ENCODE results near the gene SELENOO.
"Not testable (repeated sequence)": the region's sequence is repeated elsewhere in the genome, so short reads cannot be mapped to it uniquely, and the experiment has no call there.

The SELENOO gene, protein sequence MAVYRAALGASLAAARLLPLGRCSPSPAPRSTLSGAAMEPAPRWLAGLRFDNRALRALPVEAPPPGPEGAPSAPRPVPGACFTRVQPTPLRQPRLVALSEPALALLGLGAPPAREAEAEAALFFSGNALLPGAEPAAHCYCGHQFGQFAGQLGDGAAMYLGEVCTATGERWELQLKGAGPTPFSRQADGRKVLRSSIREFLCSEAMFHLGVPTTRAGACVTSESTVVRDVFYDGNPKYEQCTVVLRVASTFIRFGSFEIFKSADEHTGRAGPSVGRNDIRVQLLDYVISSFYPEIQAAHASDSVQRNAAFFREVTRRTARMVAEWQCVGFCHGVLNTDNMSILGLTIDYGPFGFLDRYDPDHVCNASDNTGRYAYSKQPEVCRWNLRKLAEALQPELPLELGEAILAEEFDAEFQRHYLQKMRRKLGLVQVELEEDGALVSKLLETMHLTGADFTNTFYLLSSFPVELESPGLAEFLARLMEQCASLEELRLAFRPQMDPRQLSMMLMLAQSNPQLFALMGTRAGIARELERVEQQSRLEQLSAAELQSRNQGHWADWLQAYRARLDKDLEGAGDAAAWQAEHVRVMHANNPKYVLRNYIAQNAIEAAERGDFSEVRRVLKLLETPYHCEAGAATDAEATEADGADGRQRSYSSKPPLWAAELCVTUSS

DNA sequence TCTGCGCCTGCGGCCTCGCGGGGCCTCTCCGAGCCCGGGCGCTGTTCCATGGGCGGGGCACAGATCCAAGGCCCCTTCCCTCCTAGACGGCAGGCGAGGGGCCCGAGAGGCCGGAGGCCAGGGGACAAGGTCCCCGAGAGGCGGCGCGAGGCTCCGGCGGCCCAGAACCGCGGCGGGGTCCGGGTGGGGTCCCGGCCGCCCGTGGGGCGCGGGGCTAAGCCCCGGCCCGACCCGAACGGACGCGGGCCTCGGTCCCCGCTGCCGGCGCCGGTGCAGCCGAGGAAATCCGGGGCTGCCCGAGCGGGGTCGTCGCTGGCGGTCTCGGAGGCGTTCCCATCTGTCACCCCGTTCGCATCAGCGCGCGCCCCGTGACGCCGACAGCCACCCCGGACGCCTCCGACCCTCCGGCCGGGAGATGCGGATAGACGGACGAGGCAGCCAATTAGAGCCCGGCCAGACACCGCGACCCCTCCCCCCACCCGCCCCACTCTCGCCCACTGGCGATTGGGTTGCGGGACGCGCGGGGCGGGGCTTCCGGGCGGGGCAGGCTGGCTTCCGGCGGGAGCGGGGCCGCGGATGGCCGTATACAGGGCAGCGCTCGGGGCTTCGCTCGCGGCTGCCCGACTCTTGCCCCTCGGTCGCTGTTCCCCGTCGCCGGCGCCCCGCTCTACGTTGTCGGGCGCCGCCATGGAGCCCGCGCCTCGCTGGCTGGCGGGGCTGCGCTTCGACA, at the start of gene SELENOO:
SELENOO (plus strand) TSS at position 551 of the 730 bp plus-strand sequence; CDS start at position 577, 26 bp downstream.
- DNase-seq (ENCODE audit: low spot score) = peak; percentile 66

GRCh38 chr22:50151571-50152537, 49.0 kb upstream of the SELENOO start:
- no peak for DNase-seq (ENCODE audit: low spot score)

- DNase-seq (ENCODE audit: low spot score) = no peak
Measured at GRCh38 chr22:50153056-50153755, 47.6 kb upstream of the SELENOO start.

DNA sequence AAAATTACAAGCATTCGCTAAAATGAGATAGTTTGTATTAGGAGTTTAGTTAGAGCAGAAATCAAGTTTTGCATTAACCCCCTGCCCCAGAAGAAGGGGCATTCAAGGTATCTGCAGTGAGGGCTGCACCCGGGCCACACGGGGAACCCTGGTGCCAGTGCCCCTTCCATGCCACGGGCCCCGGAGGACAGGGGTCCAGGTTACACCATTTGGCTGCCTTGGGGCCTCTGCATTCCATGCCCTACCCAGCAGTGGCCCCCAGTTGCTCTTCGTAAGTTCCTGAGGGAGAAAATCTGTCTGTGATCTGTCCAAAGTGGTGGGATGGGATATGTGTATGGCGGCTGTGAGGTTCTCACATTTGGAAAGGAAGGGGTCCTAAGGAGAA, 47.1 kb upstream of the SELENOO start:
- no peak for DNase-seq (ENCODE audit: low spot score)

DNA sequence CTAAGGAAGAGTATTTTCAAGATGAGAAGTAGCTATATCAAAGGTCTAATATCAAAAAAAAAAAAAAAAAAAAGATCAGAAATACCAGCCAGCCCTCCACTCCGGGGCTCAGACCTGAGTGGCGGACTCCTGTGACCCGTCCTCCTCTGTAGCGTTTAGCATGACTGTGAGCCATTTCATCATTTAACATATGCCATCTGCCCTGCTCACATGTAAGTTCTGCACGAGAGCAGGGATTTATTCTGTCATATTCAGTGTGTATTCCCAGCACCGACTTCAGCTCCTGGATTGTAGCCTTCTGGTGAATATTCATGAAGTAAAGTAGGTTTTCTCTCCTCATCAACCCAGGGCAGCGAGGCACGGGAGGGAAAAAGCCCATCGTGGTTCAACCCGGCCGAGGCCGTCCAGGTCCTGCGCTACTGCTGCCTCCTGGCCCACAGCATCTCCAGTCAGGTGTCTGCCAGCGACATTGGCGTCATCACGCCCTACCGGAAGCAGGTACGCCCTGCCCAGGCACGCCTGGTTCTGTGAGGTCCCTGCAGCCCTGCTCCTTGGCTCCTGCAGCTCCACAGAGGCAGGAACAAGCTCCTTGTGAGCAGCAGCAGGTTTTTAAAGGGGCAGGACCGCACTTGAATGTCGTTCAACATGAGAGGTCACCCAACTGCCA, 43.0 kb upstream of the SELENOO start:
- no peak for DNase-seq (ENCODE audit: low spot score)

DNA sequence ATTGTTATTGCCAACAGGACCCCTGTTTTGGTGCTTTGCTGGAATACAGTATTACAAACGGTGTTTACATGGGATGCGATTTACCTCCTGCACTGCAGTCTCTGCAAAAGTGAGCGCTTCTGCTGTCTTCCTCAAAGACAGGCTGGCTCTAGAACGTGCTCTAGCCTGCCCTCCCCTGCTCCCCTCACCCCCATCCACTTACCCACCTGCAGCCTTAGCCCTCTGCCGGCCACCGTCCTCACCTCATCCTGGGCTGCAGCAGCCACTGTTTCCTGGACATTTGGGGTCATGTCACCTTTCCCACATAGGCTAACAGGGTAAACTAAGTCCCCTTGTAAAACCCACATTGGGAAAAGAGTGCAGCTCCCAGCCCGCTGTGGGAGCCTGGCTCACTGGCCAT, 39.9 kb upstream of the SELENOO start:
- DNase-seq (ENCODE audit: low spot score) = no peak

DNA sequence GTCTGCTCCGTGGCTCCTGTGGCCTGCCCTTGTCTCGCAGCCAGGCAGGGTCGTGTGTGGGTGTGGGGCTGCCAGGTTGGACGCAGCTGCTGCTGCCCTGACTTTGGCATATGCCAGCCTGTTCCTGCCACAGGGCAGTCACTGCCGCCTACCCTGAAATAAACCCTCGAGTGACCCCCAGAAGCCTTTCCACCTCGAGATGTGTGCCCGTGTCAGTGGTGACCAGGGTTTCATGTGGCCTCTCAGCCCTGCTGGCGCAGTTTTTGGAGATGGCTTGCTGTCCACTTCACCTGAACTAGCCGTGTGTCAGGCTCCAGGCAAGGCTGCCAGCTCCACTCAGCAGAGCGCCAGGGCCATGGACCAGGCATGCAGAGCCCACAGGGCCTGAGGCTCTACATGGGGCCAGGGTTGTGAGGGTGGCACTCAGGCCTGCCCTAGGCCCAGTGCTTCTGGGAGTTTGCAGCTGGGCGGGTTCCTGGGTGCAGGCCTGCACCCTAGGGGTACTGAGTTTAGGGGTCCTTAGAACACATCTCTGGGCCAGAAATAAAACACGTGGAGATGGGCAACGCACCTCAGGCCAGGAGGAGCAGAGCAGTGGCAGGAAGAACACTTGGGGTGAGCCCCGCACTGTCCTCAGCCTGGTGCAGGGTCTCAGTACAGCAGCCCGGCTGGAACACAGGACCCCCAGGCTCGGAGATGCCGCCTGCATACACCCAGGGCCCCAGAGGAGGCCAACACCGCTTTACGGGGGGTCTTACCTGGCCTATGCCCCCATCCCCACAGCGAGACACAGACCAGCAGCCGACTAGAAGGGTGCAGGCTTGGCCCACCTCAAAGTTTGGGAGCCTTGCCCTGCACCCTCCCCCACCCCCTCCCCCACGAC, 39.1 kb upstream of the SELENOO start:
- DNase-seq (ENCODE audit: low spot score) = no peak

- no peak for DNase-seq (ENCODE audit: low spot score)
Measured at GRCh38 chr22:50162391-50162956, 38.3 kb upstream of the SELENOO start.

- no peak for DNase-seq (ENCODE audit: low spot score)
Measured at GRCh38 chr22:50165436-50166123, 35.2 kb upstream of the SELENOO start.

GRCh38 chr22:50167689-50168489, 32.9 kb upstream of the SELENOO start:
- no peak for DNase-seq (ENCODE audit: low spot score)

- DNase-seq (ENCODE audit: low spot score) = not testable (repeated sequence)
Measured at GRCh38 chr22:50168490-50169180, 32.2 kb upstream of the SELENOO start.

- no peak for DNase-seq (ENCODE audit: low spot score)
Measured at GRCh38 chr22:50169181-50169759, 31.5 kb upstream of the SELENOO start.

DNA sequence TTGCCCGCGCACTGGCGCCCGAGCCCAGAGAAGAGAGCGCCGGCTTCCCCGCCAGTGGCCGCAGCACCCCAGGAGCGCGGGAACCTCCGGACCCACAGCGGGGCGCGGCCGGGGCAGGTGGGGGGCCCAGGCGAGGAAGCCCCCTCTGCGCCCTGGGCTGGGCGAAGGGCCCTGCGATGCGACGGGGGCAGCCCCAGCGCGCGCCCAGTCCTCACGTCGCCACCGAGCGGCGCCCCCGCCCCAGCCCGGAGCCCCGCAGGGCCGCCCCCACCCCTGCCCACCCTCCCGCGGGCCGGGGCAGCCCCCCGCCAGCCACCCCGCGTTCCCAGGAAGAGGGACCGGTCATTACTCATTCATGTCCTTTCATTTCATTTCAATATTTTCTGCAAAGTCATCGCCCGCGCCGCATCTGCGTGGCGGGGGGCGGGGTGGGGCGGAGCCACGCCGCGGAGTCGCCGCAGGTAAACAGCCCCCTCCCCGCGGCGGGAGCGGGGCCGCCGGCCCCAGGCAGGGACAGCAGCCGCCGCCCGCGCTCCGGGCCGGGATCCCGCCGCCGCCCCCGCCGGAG, 31.0 kb upstream of the SELENOO start:
- no peak for DNase-seq (ENCODE audit: low spot score)

DNA sequence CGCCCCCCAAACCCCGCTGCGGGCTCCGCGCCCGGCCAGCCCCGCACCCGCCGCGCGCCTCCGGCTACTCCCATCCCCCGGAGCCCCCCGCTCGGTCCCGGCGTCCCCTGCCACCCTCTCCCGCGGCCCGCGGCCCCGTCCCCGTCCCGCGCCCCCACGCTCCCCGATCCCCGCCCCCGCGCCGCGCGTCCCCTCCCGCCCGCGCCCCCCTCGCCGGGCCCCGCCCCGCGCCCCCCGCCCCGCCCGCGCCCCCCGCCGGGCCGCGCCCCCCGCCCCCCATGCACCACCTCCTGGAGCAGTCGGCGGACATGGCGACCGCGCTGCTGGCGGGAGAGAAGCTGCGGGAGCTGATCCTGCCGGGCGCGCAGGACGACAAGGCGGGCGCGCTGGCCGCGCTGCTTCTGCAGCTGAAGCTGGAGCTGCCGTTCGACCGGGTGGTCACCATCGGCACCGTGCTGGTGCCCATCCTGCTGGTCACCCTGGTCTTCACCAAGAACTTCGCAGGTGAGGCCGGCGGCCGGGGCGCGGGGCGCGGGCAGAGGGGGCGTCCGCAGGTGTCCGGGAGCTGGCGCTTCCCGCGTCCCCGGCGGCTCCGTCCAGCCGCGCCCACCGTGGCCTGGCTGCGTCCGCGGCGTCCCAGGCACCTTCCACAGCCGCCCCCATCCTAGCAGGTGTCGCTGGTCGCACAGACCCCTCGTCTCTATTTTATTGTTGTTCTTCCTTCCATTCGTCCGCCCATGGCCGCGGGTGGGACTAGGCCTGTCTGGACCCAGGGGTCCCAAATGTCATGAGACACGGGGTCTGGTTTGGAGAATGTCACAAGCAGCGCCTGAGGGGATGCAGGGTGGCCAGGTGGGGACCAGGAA, 30.1 kb upstream of the SELENOO start, which contains the start of gene PANX2:
PANX2 (plus strand) TSS at position 279 of the 866 bp plus-strand sequence; CDS start at position 279, 0 bp downstream.
- DNase-seq (ENCODE audit: low spot score) = no peak

DNA sequence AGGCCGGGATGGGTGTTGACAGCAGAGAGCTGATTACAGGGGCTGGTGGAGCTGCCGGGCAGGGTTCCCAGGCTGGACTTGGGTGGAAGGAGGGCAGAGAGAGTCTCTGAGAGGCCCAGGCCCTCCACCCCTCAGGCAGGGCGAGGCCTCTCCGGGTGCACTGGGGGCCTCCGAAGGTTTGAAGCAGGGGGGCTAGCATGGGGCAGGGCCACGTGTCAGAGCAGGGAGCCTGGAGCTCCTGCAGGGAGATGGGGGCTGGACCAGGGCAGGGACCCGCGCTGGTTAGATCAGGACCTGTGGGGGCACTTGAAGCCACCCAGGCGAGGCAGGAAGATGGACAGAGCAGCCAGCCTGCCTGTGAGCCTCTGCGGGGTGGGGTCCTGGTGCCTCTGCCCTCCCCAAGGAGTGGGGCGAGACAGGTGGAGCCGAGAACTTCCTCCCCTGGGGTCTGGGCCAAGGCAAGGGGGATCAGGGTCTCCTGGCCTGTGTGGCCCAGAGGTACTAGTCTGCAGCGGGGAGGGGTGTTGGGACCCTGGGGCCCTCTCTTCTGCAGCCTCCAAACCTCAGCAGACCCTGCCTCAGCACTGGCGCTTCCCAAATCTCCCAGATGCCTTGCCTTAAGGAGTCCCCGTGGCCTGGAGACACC, 29.4 kb upstream of the SELENOO start:
- DNase-seq (ENCODE audit: low spot score) = no peak

Measured in hematopoietic multipotent progenitor cell treated with erythropoietin and hydrocortisone succinate and interleukin-3 and kit ligand, for 17 days (in vitro differentiated cells).